ENCODE results near the gene GMCL2.

Gene GMCL2

DNA sequence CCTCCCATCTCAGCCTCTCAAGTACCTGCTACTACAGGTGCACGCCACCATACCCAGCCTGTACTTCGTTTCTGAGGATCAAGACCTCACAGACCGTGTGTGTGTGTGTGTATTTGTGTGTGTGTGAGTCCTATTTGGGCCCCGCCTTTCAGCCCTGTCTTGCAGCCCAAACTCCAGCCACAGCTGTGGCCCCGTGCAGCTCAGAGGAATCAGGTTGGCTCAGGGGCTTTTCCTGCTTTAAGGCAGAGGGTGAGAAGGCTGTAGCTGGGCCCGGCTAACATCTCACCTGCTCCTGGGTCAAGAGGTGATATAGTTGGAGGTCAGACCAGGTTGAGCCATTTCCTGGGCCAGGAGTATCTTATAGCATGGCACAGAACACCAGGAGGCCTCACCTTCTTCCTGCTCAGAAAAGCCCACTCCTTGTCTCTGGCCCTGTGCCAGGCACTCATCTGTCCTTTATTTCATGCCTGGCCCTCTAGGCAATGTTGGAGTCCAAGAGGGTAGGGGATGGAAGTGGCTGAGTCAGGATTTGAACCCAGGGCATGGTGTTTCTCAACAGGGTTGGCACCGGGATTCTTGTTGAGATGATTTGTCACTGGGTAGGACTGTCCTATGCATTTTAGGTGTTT, 47.1 kb upstream of the GMCL2 start:
- peak overlapping the region in 1 of 3 experiments; percentile 61 for H3K27ac Mint-ChIP-seq
- no peaks in the 10 kb centered on the region for H3K27me3 Mint-ChIP-seq (ENCODE audit: low read depth)
- peaks cover 19% of the 10 kb centered on the region for H3K36me3 Mint-ChIP-seq (ENCODE audit: low read depth)
- H3K4me1 Mint-ChIP-seq: peaks cover 45% of the 10 kb centered on the region
- H3K4me3 Mint-ChIP-seq: peak overlapping the region; percentile 50 to 92 (median 59)
- TF ChIP-seq, protein P1, sequence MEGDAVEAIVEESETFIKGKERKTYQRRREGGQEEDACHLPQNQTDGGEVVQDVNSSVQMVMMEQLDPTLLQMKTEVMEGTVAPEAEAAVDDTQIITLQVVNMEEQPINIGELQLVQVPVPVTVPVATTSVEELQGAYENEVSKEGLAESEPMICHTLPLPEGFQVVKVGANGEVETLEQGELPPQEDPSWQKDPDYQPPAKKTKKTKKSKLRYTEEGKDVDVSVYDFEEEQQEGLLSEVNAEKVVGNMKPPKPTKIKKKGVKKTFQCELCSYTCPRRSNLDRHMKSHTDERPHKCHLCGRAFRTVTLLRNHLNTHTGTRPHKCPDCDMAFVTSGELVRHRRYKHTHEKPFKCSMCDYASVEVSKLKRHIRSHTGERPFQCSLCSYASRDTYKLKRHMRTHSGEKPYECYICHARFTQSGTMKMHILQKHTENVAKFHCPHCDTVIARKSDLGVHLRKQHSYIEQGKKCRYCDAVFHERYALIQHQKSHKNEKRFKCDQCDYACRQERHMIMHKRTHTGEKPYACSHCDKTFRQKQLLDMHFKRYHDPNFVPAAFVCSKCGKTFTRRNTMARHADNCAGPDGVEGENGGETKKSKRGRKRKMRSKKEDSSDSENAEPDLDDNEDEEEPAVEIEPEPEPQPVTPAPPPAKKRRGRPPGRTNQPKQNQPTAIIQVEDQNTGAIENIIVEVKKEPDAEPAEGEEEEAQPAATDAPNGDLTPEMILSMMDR (IDR thresholded peaks at IDR 0.05; ENCODE audit: unreplicated experiment in 3 of 3): no peak
- no peaks in the 10 kb centered on the region for H3K9me3 Mint-ChIP-seq

DNA sequence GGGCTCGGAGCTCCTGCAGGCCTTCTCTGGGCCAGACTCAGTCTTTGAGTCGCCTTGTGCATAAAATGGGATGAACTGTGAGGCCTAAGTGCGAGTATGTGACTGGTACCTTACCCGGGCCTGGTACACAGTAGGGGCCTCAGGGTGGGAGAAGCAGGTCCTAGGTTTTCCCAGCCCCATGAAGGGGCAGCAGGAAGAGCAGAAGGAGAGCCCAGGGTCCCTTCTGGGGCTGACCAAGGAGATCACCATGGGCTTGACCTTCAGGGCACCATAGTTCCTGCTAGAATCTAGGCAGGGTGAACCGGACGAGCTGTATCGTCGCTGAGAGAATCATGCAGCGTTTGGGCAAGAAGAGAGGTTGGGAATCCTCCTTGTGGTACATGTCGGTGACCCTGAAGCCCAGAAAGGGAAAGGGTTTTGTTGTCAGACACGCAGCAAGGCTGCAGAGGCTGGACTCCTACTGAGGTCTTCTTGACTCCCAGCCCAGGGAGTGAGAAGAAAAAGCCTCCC, 45.8 kb upstream of the GMCL2 start:
- H3K27me3 Mint-ChIP-seq (ENCODE audit: low read depth): no peaks in the 10 kb centered on the region
- peak overlapping the region; percentile 74 to 90 (median 82) for H3K27ac Mint-ChIP-seq
- peak overlapping the region; percentile 74 to 92 (median 81) for H3K4me3 Mint-ChIP-seq
- TF ChIP-seq, protein P1 (IDR thresholded peaks at IDR 0.05; ENCODE audit: unreplicated experiment in 3 of 3): no peak
- no peaks in the 10 kb centered on the region for H3K9me3 Mint-ChIP-seq
- H3K36me3 Mint-ChIP-seq (ENCODE audit: low read depth): peaks cover 31% of the 10 kb centered on the region
- peaks cover 46% of the 10 kb centered on the region for H3K4me1 Mint-ChIP-seq

DNA sequence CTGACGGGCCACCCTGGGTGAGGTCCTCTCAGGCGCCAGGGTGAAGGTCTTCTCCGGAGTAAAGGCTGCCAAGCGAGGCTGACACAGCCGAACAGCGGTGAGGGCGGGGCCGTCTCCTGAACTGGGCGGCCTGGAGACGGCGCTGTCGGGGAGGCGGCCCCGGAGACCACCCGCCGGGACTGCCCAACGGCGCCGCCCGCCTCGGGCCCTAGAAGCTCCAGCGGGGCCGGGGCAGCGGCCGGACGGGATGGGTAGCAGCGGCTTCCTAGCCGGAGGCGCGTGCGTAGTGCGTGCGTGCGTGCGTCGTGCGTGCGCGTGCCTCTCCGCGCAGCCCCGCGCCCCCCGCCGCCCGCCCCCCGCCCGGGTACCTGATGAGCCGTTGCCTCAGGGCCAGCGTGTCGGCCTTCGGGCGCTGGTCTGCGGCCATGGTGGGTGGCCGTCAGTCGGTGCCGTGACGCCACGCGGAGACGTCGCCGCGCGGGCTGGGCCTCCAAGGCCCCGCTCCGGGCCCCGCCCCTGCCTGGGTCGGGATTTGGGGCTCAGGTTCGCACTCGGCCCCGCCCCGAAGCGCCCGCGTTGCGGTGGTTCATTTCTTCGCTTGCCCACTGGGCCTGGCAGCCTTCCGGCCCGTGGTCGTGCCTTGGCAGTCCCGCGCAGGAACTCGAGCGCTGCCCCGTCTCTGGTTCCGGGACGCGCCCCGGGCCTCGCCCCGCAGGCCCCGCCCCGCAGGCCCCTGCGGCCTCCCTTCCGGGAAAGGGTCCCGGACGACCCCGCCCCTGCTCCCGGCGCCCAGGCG, 45.2 kb upstream of the GMCL2 start, which contains the start of gene PHYKPL:
Gene PHYKPL, minus strand, starts transcription at position 679 of the 796 bp plus-strand sequence. Its CDS starts 252 bp downstream, at position 427.
- peak within 1 kb of the TSS; percentile 74 to 90 (median 82) for H3K27ac Mint-ChIP-seq
- peak within 1 kb of the TSS; percentile 85 to 92 (median 89) for H3K4me3 Mint-ChIP-seq
- peaks cover 43% of the 10 kb centered on the region for H3K4me1 Mint-ChIP-seq
- H3K36me3 Mint-ChIP-seq (ENCODE audit: low read depth): peaks cover 38% of the 10 kb centered on the region
- no peaks in the 10 kb centered on the region for H3K9me3 Mint-ChIP-seq
- H3K27me3 Mint-ChIP-seq (ENCODE audit: low read depth): no peaks in the 10 kb centered on the region
- TF ChIP-seq, protein P1 (IDR thresholded peaks at IDR 0.05; ENCODE audit: unreplicated experiment in 3 of 3): no peak

DNA sequence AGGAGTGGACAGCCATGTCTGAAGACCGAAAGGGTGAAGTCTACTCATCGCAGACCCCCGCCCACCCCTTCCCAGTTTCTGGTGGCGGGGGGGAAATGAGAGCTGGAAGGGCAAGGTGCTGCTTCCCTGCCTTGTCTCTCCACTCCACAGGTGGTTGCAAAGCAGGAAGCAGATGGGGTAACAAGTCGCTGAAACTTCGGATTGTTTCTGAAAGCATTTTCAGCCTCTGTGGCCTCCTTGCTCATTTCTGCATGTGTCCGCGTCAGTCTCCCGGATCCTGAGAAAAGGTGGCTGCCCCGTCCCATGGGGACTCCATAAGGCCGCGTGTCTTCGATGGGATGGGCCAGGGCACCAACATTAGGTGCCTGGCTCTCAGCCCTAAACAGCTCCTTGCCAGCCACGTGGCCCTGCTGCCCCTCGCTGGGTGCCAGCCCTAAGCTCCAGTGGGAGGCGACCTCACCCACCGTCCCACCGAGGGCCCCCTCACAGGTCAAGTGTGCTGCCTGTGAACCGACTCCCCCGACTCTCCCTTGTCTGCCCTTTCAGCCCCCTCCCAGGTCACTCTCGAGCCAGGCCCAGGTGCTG, 44.5 kb upstream of the GMCL2 start:
- Mint-ChIP-seq H3K4me3 (peak overlapping the region; percentile 85 to 86 (median 85)), H3K4me1 (peaks cover 38% of the 10 kb centered on the region), H3K27ac (peak overlapping the region; percentile 28 to 40 (median 37)), H3K36me3 (ENCODE audit: low read depth) (peaks cover 45% of the 10 kb centered on the region), H3K27me3 (ENCODE audit: low read depth) (no peaks in the 10 kb centered on the region), H3K9me3 (no peaks in the 10 kb centered on the region)
- TF ChIP-seq, protein P1 (IDR thresholded peaks at IDR 0.05; ENCODE audit: unreplicated experiment in 3 of 3): no peak

DNA sequence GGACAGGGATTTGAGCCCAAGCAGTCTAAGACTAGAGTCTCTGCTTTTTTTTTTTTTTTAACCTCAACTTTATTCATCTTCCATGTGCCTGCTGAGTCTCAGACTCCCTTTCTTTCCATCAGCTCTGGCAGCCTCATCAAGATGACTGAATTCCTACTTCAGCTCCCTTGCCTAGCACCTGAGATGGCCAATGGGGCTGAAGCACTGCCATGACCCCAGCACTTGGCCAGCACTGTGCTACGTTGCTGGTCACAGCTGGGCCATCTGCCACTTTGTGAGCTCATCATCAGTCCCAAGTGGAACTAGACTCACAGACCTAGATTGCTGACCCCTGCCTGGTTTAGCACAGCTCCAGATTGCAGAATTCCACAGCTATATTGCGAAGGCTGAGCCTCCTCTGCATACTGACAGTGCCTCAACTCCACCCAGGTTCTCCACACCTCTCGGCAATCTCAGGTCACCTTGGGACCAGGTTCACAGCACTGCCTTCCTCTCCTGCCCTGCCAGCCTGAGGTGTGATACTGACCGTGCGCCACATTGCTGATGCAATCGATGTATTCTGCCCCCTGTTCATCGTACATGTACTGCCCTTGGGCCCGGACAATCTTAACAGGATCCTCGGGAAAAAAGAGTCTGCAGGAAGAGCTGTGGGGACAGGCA, 43.8 kb upstream of the GMCL2 start:
- no peaks in the 10 kb centered on the region for H3K27me3 Mint-ChIP-seq (ENCODE audit: low read depth)
- peaks cover 35% of the 10 kb centered on the region for H3K4me1 Mint-ChIP-seq
- TF ChIP-seq, protein P1 (IDR thresholded peaks at IDR 0.05; ENCODE audit: unreplicated experiment in 3 of 3): no peak
- peaks cover 48% of the 10 kb centered on the region for H3K36me3 Mint-ChIP-seq (ENCODE audit: low read depth)
- H3K4me3 Mint-ChIP-seq: peak overlapping the region; percentile 85 to 86 (median 85)
- no peaks in the 10 kb centered on the region for H3K9me3 Mint-ChIP-seq
- H3K27ac Mint-ChIP-seq: peak overlapping the region; percentile 28 to 40 (median 37)
